HepG2 (cell line): Measurements from ENCODE around the gene B4GALT5. TPM values are rescaled to one million over a fixed set of nuclear protein-coding genes. Genes with fewer than 3 reads are reported as not detected.

Experiments
- JUN ChIP-seq: sonication (generic); formaldehyde crosslinking; IDR thresholded peaks from 2 replicates; pipeline ENCODE4 v1.4.0; 2020; ENCODE audit warnings: mild to moderate bottlenecking, missing genetic modification reagents
- PAX8 ChIP-seq: sonication (generic); formaldehyde crosslinking; IDR thresholded peaks from 2 replicates; pipeline ENCODE4 v1.8.0; 2022; ENCODE audit warnings: mild to moderate bottlenecking, missing genetic modification reagents, borderline replicate concordance
- PHF8 ChIP-seq: sonication (generic); formaldehyde crosslinking; IDR thresholded peaks from 2 replicates; pipeline ENCODE4 v1.5.0; 2020; ENCODE audit warnings: missing genetic modification reagents
- PPARG ChIP-seq: conservative IDR thresholded peaks from 2 replicates; pipeline ENCODE4 v1.6.1; 2016; ENCODE audit warnings: missing biosample characterization, missing genetic modification reagents
- SIN3A ChIP-seq: IDR thresholded peaks from 2 replicates; pipeline ENCODE4 v1.6.1; 2011; ENCODE audit warnings: low read depth, mild to moderate bottlenecking, control low read depth, low read length, borderline replicate concordance
- XBP1 ChIP-seq: sonication (generic); formaldehyde crosslinking; IDR thresholded peaks from 2 replicates; pipeline ENCODE4 v1.5.0; 2020; ENCODE audit warnings: missing genetic modification reagents
- ZC3H13 ChIP-seq: sonication (generic); formaldehyde crosslinking; IDR thresholded peaks from 2 replicates; pipeline ENCODE4 v1.8.1; 2023; ENCODE audit warnings: mild to moderate bottlenecking, missing genetic modification reagents, moderate library complexity
- ZFP41 ChIP-seq: sonication (generic); formaldehyde crosslinking; IDR thresholded peaks from 2 replicates; pipeline ENCODE4 v1.4.0; 2020; ENCODE audit warnings: mild to moderate bottlenecking, missing genetic modification reagents, borderline replicate concordance
- ZNF251 ChIP-seq: sonication (generic); formaldehyde crosslinking; IDR thresholded peaks from 2 replicates; pipeline ENCODE4 v1.9.0; 2021; ENCODE audit warnings: mild to moderate bottlenecking, missing genetic modification reagents
- ZNF331 ChIP-seq: sonication (generic); formaldehyde crosslinking; IDR thresholded peaks from 2 replicates; pipeline ENCODE4 v1.4.0; 2020; ENCODE audit warnings: missing genetic modification reagents
- ZNF441 ChIP-seq: sonication (generic); formaldehyde crosslinking; IDR thresholded peaks from 2 replicates; pipeline ENCODE4 v1.7.0; 2021; ENCODE audit warnings: missing genetic modification reagents, borderline replicate concordance
- ZNF547 ChIP-seq: sonication (generic); formaldehyde crosslinking; IDR thresholded peaks from 2 replicates; pipeline ENCODE4 v1.5.1; 2020; ENCODE audit warnings: mild to moderate bottlenecking, missing genetic modification reagents
- ZNF564 ChIP-seq: sonication (generic); formaldehyde crosslinking; IDR thresholded peaks from 2 replicates; pipeline ENCODE4 v1.8.1; 2023; ENCODE audit warnings: mild to moderate bottlenecking, missing genetic modification reagents
- ZNF567 ChIP-seq: sonication (generic); formaldehyde crosslinking; IDR thresholded peaks from 2 replicates; pipeline ENCODE4 v1.8.1; 2023; ENCODE audit warnings: mild to moderate bottlenecking, missing genetic modification reagents, borderline replicate concordance
- ZNF773 ChIP-seq: sonication (generic); formaldehyde crosslinking; IDR thresholded peaks from 2 replicates; pipeline ENCODE4 v1.4.0; 2020; ENCODE audit warnings: missing genetic modification reagents, borderline replicate concordance
- polyA plus RNA-seq, 8 experiments: library from polyadenylated mRNA; depleted of rRNA in 3 of 8; stranded (reverse) in 7 of 8; unstranded in 1 of 8; fragments of >200 nt; fragmentation: Illumina TruSeq in 4 of 8; extraction: Trizol in 4 of 8; gene quantifications; 2 replicates each; pipeline versions ENCODE4 v1.2.1 to v1.2.3, GENCODE V29; 2011 to 2016; ENCODE audit warnings: low read depth in 4 of 8, missing spikeins in 1 of 8, mixed read lengths in 1 of 8; ENCODE audit not compliant: insufficient read depth in 1 of 8
- total RNA-seq, 5 experiments: library from RNA; depleted of rRNA; stranded (reverse); fragments of >200 nt; fragmentation: Illumina TruSeq; extraction: Trizol; gene quantifications; 2 replicates each; pipeline ENCODE4 v1.2.3, GENCODE V29; 2016; ENCODE audit warnings: low read depth in 1 of 5
- TF ChIP-seq, protein P1 (sequence below): sonication (generic); formaldehyde crosslinking; IDR thresholded peaks from 2 replicates; pipeline ENCODE4 v1.4.0; 2020; ENCODE audit warnings: missing genetic modification reagents
- TF ChIP-seq, protein P2 (sequence below): sonication (generic); formaldehyde crosslinking; IDR thresholded peaks from 2 replicates; pipeline ENCODE4 v1.4.0; 2020; ENCODE audit warnings: mild to moderate bottlenecking, low read depth, missing genetic modification reagents
- TF ChIP-seq, protein P3 (sequence below): sonication (generic); formaldehyde crosslinking; conservative IDR thresholded peaks from 2 replicates; pipeline ENCODE4 v1.4.0; 2020; ENCODE audit warnings: missing genetic modification reagents
- TF ChIP-seq, protein P4 (sequence below): sonication (generic); formaldehyde crosslinking; IDR thresholded peaks from 2 replicates; pipeline ENCODE4 v1.5.1; 2020; ENCODE audit warnings: missing genetic modification reagents, mild to moderate bottlenecking, borderline replicate concordance
- TF ChIP-seq, protein P5 (sequence below): sonication (generic); formaldehyde crosslinking; IDR thresholded peaks from 2 replicates; pipeline ENCODE4 v1.5.1; 2020; ENCODE audit warnings: mild to moderate bottlenecking, missing genetic modification reagents, borderline replicate concordance

Gene B4GALT5
- total and polyA plus RNA-seq, 2 of the 13 experiments (the other 11 are each of a cell fraction or from before 2014, with no cell fraction given): 27.3 to 30.9 TPM

DNA sequence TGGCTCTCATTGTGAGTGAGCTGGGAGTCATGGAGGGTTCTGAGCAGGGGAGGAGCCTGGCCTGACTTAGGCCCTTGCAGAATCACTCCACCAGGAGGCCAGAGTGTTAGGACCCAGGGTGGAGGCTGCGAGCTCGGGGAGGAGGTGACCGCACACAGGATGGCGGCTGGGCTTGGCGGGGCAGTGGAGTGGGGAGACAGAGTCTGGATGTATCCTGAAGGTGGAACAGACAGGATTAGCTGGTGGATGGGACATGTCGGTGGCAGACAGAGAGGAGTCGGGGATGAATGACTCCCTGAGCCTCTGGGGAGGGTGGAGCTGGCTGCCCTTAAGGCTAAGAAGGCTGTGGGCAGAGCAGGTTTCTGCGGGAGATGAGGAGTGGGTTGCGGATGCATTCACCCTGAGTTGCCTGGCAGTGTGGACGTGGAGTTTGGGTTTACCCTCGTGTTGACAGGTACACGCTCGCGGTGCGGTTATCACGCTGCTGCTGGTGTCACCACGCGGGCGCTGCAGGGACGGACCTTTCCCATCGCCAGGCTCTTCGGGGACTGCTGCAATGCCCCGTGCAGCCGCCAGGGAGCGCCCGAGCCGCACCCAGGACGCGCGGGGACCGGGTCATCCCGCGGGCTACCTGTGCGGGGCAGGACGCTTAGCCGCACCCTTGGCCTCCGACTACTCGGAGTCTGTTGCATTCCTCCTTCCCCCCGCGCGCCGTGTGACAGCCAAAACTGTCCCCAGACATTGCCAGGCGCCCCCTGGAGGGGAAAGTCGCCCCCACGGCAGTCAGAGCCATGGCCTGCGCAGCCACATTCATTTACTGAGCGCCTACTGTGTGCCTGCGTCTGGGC, 102.8 kb downstream of the B4GALT5 start (continued):
- TF ChIP-seq XBP1 (CRISPR knock-in tag) (no peak), ZC3H13 (CRISPR knock-in tag) (no peak), ZFP41 (CRISPR knock-in tag) (peak; percentile 94; the same call in 1 of the 2 replicates), ZNF773 (peak; percentile 61; the same call in 1 of the 2 replicates), PAX8 (CRISPR knock-in tag) (0 out of 2 replicates have a peak, but pooled peaks have one; percentile 73), SIN3A (no peak), ZNF567 (peak; percentile 91), ZNF251 (CRISPR knock-in tag) (0 out of 2 replicates have a peak, but pooled peaks have one; percentile 15), JUN (peak; percentile 68), PPARG (CRISPR knock-in tag) (peak; percentile 72), ZNF564 (0 out of 2 replicates have a peak, but pooled peaks have one; percentile 62), ZNF331 (CRISPR knock-in tag) (peak; percentile 85; the same call in 1 of the 2 replicates), ZNF441 (CRISPR knock-in tag) (0 out of 2 replicates have a peak, but pooled peaks have one; percentile 21), PHF8 (peak; percentile 54), ZNF547 (CRISPR knock-in tag) (peak; percentile 96)
- TF ChIP-seq, protein P1, sequence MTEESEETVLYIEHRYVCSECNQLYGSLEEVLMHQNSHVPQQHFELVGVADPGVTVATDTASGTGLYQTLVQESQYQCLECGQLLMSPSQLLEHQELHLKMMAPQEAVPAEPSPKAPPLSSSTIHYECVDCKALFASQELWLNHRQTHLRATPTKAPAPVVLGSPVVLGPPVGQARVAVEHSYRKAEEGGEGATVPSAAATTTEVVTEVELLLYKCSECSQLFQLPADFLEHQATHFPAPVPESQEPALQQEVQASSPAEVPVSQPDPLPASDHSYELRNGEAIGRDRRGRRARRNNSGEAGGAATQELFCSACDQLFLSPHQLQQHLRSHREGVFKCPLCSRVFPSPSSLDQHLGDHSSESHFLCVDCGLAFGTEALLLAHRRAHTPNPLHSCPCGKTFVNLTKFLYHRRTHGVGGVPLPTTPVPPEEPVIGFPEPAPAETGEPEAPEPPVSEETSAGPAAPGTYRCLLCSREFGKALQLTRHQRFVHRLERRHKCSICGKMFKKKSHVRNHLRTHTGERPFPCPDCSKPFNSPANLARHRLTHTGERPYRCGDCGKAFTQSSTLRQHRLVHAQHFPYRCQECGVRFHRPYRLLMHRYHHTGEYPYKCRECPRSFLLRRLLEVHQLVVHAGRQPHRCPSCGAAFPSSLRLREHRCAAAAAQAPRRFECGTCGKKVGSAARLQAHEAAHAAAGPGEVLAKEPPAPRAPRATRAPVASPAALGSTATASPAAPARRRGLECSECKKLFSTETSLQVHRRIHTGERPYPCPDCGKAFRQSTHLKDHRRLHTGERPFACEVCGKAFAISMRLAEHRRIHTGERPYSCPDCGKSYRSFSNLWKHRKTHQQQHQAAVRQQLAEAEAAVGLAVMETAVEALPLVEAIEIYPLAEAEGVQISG (CRISPR knock-in tag): peak; percentile 95
- TF ChIP-seq, protein P2, sequence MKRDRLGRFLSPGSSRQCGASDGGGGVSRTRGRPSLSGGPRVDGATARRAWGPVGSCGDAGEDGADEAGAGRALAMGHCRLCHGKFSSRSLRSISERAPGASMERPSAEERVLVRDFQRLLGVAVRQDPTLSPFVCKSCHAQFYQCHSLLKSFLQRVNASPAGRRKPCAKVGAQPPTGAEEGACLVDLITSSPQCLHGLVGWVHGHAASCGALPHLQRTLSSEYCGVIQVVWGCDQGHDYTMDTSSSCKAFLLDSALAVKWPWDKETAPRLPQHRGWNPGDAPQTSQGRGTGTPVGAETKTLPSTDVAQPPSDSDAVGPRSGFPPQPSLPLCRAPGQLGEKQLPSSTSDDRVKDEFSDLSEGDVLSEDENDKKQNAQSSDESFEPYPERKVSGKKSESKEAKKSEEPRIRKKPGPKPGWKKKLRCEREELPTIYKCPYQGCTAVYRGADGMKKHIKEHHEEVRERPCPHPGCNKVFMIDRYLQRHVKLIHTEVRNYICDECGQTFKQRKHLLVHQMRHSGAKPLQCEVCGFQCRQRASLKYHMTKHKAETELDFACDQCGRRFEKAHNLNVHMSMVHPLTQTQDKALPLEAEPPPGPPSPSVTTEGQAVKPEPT (CRISPR knock-in tag): peak; percentile 72
- TF ChIP-seq, protein P3, sequence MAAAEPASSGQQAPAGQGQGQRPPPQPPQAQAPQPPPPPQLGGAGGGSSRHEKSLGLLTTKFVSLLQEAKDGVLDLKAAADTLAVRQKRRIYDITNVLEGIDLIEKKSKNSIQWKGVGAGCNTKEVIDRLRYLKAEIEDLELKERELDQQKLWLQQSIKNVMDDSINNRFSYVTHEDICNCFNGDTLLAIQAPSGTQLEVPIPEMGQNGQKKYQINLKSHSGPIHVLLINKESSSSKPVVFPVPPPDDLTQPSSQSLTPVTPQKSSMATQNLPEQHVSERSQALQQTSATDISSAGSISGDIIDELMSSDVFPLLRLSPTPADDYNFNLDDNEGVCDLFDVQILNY (CRISPR knock-in tag): 0 out of 2 replicates have a peak, but pooled peaks have one; percentile 56
- TF ChIP-seq, protein P4, sequence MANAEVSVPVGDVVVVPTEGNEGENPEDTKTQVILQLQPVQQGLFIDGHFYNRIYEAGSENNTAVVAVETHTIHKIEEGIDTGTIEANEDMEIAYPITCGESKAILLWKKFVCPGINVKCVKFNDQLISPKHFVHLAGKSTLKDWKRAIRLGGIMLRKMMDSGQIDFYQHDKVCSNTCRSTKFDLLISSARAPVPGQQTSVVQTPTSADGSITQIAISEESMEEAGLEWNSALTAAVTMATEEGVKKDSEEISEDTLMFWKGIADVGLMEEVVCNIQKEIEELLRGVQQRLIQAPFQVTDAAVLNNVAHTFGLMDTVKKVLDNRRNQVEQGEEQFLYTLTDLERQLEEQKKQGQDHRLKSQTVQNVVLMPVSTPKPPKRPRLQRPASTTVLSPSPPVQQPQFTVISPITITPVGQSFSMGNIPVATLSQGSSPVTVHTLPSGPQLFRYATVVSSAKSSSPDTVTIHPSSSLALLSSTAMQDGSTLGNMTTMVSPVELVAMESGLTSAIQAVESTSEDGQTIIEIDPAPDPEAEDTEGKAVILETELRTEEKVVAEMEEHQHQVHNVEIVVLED: peak; percentile 65
- TF ChIP-seq, protein P5, sequence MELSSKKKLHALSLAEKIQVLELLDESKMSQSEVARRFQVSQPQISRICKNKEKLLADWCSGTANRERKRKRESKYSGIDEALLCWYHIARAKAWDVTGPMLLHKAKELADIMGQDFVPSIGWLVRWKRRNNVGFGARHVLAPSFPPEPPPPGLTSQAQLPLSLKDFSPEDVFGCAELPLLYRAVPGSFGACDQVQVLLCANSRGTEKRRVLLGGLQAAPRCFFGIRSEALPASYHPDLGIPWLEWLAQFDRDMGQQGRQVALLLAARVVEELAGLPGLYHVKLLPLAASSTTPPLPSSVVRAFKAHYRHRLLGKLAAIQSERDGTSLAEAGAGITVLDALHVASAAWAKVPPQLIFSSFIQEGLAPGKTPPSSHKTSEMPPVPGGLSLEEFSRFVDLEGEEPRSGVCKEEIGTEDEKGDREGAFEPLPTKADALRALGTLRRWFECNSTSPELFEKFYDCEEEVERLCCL (CRISPR knock-in tag): no peak
